Measurements from ENCODE around the gene ADM.

GRCh38 chr11:10261821-10262220 lies 43.1 kb upstream of the ADM start:
- no peak for TF ChIP-seq FOXM1 (IDR thresholded peaks at IDR 0.05; ENCODE audit: borderline replicate concordance)
- no peak for TF ChIP-seq BHLHE40 (IDR thresholded peaks at IDR 0.05; ENCODE audit: borderline replicate concordance)
- no peak for TF ChIP-seq CTBP1 (IDR thresholded peaks at IDR 0.05; ENCODE audit: borderline replicate concordance)
- no peak for TF ChIP-seq ARNT (IDR thresholded peaks at IDR 0.05)
- TF ChIP-seq HDGF (IDR thresholded peaks at IDR 0.05; ENCODE audit: borderline replicate concordance), result no peak
- no peak for TF ChIP-seq SP1 (IDR thresholded peaks at IDR 0.05)
- no peak for TF ChIP-seq SUZ12 (IDR thresholded peaks at IDR 0.05)
- TF ChIP-seq FOXK2 (IDR thresholded peaks at IDR 0.05), result no peak
- TF ChIP-seq FOXA1 (IDR thresholded peaks at IDR 0.05), result no peak

Data from HEK293T (cell line).